Panc1 (cell line): ENCODE measurements around the gene CDCA3.

Experiments
- CTCF ChIP-seq: fragments of 450-650 bp; IDR thresholded peaks from 2 replicates; pipeline ENCODE4 v1.5.1; 2017; ENCODE audit warnings: mild to moderate bottlenecking
- POLR2AphosphoS5 ChIP-seq: IDR thresholded peaks from 2 replicates; pipeline ENCODE4 v1.6.1; 2012; ENCODE audit warnings: mild to moderate bottlenecking, low read depth, low read length, moderate library complexity
- REST ChIP-seq, 2 experiments: IDR thresholded peaks; 2 replicates each; pipeline ENCODE4 v1.6.1; 2011 to 2012; ENCODE audit warnings: low read depth in 2 of 2, control low read depth in 1 of 2, low read length in 1 of 2, mild to moderate bottlenecking in 1 of 2, moderate library complexity in 1 of 2; ENCODE audit not compliant: insufficient read depth in 1 of 2
- SIN3A ChIP-seq: IDR thresholded peaks from 2 replicates; pipeline ENCODE4 v1.6.1; 2012; ENCODE audit warnings: low read depth, mild to moderate bottlenecking, low read length, moderate library complexity, borderline replicate concordance; ENCODE audit not compliant: insufficient read depth
- TCF7L2 ChIP-seq: IDR thresholded peaks from 2 replicates; pipeline ENCODE4 v1.6.1; 2011; ENCODE audit warnings: mild to moderate bottlenecking, low read depth, low read length, inconsistent platforms

- TF ChIP-seq CTCF: no peak
- TF ChIP-seq SIN3A: no peak
- TF ChIP-seq REST (IDR thresholded peaks at IDR 0.05; ENCODE audit: insufficient read depth in 1 of 2, low read depth in 2 of 2, low read length in 1 of 2): no peak
- no peak for TF ChIP-seq POLR2AphosphoS5
- no peak for TF ChIP-seq TCF7L2
Measured at GRCh38 chr12:6860942-6861341, 9.9 kb upstream of the CDCA3 start.
